ENCODE results near the gene TAGLN2.

DNA sequence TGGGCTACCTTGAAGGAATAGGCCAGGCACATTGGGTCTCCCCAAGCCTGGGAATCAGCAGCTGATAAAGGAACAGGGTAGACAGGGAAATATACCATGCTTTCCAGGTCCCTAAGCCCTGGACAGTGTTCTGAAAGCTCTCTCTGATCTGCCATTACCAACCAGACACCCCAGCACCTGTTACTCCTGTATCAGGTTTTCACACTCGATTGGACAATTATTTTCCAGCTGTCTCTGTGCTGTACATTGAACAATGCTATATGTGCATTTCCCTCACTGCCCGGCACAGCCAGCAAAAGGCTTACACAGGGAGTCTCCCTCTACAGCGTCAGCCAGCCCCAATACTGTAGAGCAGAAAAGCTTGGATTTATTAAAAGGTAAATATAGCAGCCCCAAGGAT is 30.0 kb downstream of the TAGLN2 start:
- TF ChIP-seq, protein P1, sequence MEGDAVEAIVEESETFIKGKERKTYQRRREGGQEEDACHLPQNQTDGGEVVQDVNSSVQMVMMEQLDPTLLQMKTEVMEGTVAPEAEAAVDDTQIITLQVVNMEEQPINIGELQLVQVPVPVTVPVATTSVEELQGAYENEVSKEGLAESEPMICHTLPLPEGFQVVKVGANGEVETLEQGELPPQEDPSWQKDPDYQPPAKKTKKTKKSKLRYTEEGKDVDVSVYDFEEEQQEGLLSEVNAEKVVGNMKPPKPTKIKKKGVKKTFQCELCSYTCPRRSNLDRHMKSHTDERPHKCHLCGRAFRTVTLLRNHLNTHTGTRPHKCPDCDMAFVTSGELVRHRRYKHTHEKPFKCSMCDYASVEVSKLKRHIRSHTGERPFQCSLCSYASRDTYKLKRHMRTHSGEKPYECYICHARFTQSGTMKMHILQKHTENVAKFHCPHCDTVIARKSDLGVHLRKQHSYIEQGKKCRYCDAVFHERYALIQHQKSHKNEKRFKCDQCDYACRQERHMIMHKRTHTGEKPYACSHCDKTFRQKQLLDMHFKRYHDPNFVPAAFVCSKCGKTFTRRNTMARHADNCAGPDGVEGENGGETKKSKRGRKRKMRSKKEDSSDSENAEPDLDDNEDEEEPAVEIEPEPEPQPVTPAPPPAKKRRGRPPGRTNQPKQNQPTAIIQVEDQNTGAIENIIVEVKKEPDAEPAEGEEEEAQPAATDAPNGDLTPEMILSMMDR (IDR thresholded peaks at IDR 0.05): no peak
- TF ChIP-seq HDAC2 (IDR thresholded peaks at IDR 0.05): no peak
- TF ChIP-seq, protein P2, sequence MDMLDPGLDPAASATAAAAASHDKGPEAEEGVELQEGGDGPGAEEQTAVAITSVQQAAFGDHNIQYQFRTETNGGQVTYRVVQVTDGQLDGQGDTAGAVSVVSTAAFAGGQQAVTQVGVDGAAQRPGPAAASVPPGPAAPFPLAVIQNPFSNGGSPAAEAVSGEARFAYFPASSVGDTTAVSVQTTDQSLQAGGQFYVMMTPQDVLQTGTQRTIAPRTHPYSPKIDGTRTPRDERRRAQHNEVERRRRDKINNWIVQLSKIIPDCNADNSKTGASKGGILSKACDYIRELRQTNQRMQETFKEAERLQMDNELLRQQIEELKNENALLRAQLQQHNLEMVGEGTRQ (IDR thresholded peaks at IDR 0.05): no peak
- no peak for TF ChIP-seq FOSL2 (IDR thresholded peaks at IDR 0.05)
- no peak for TF ChIP-seq FOSL2 (CRISPR knock-in tag; IDR thresholded peaks at IDR 0.05)
- no peak for TF ChIP-seq HOXB5 (CRISPR knock-in tag; IDR thresholded peaks at IDR 0.05)
- TF ChIP-seq, protein P3, sequence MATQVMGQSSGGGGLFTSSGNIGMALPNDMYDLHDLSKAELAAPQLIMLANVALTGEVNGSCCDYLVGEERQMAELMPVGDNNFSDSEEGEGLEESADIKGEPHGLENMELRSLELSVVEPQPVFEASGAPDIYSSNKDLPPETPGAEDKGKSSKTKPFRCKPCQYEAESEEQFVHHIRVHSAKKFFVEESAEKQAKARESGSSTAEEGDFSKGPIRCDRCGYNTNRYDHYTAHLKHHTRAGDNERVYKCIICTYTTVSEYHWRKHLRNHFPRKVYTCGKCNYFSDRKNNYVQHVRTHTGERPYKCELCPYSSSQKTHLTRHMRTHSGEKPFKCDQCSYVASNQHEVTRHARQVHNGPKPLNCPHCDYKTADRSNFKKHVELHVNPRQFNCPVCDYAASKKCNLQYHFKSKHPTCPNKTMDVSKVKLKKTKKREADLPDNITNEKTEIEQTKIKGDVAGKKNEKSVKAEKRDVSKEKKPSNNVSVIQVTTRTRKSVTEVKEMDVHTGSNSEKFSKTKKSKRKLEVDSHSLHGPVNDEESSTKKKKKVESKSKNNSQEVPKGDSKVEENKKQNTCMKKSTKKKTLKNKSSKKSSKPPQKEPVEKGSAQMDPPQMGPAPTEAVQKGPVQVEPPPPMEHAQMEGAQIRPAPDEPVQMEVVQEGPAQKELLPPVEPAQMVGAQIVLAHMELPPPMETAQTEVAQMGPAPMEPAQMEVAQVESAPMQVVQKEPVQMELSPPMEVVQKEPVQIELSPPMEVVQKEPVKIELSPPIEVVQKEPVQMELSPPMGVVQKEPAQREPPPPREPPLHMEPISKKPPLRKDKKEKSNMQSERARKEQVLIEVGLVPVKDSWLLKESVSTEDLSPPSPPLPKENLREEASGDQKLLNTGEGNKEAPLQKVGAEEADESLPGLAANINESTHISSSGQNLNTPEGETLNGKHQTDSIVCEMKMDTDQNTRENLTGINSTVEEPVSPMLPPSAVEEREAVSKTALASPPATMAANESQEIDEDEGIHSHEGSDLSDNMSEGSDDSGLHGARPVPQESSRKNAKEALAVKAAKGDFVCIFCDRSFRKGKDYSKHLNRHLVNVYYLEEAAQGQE (IDR thresholded peaks at IDR 0.05): no peak
- no peak for TF ChIP-seq CEBPB (IDR thresholded peaks at IDR 0.05)
- no peak for TF ChIP-seq SMC3 (IDR thresholded peaks at IDR 0.05)
- no peak for TF ChIP-seq EP300 (IDR thresholded peaks at IDR 0.05)
- no peak for TF ChIP-seq KDM5A (IDR thresholded peaks at IDR 0.05)

Measured in A549 (cell line).